Right forelimb (tissue), 1 donor: Measurements from ENCODE around the gene CYP2E1.
"Not testable (repeated sequence)": the region's sequence is repeated elsewhere in the genome, so short reads cannot be mapped to it uniquely, and the experiment has no call there.

Experiments
- DNase-seq: peaks from one replicate; pipeline ENCODE4 v3.0.0-alpha.2; 2018

The CYP2E1 gene

DNA sequence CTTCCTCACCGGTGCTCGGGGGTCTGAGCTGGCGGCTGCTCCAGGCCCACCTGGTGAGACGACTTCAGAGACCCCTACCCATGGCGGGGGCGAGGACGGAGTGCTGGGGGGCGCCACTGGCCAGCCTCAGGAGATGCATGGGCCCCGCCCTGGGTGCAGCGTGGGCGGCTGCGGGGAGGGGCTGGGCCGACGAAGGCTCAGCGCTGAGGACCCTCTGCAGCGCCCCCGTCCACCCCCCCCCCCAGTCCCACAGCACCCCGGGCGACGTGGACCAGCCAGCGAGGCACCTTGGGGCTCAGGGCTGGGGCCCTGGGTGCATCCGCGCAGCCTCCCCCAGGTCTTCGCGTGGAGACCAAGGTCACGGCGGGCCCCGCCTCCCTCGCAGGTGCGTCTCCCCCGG lies 49.9 kb downstream of the CYP2E1 start:
- DNase-seq: not testable (repeated sequence)
